Neural progenitor cell (in vitro differentiated cells): Measurements from ENCODE around the gene P2RY6. TPM values are rescaled to one million over a fixed set of nuclear protein-coding genes. Genes with fewer than 3 reads are reported as not detected.

Experiments used
- DNase-seq: peaks from one replicate; pipeline ENCODE4 v3.0.0-alpha.2; 2016; ENCODE audit warnings: low spot score
- H2AFZ ChIP-seq: fragments of 200-600 bp; sonication (generic); replicated peaks from 2 replicates; pipeline ENCODE4 v1.6.1; 2016; ENCODE audit warnings: antibody characterized with exemption
- H3F3A ChIP-seq: fragments of 200-600 bp; sonication (generic); 2 replicates; pipeline ENCODE4 v1.6.1; 2016; ENCODE audit warnings: antibody characterized with exemption, low read depth
- H3K27ac ChIP-seq: fragments of 200-600 bp; sonication (generic); 2 replicates; pipeline ENCODE4 v1.5.1; 2016; ENCODE audit warnings: mild to moderate bottlenecking
- H3K27me3 ChIP-seq: fragments of 200-600 bp; sonication (generic); 2 replicates; pipeline ENCODE4 v1.6.1; 2016; ENCODE audit warnings: mild to moderate bottlenecking, moderate library complexity
- H3K36me3 ChIP-seq: fragments of 200-600 bp; sonication (generic); 2 replicates; pipeline ENCODE4 v1.5.1; 2016
- H3K4me1 ChIP-seq: fragments of 200-600 bp; sonication (generic); 2 replicates; pipeline ENCODE4 v1.6.1; 2016; ENCODE audit warnings: mixed run types
- H3K4me2 ChIP-seq: fragments of 200-600 bp; sonication (generic); 2 replicates; pipeline ENCODE4 v1.6.1; 2016
- H3K4me3 ChIP-seq: fragments of 200-600 bp; sonication (generic); 2 replicates; pipeline ENCODE4 v1.5.1; 2016
- H3K79me2 ChIP-seq: fragments of 200-600 bp; sonication (generic); 2 replicates; pipeline ENCODE4 v1.6.1; 2016; ENCODE audit warnings: low read depth
- H3K9ac ChIP-seq: fragments of 200-600 bp; sonication (generic); 2 replicates; pipeline ENCODE4 v1.6.1; 2016
- H3K9me3 ChIP-seq: fragments of 200-600 bp; sonication (generic); 2 replicates; pipeline ENCODE4 v1.5.1; 2016; ENCODE audit warnings: low read depth
- H4K20me1 ChIP-seq: fragments of 200-600 bp; sonication (generic); 2 replicates; pipeline ENCODE4 v1.6.1; 2016; ENCODE audit warnings: low read depth
- H3K27ac Mint-ChIP-seq: 3 replicates; pipeline ENCODE4 v1.8.0; 2021; ENCODE audit warnings: mixed read lengths
- H3K27me3 Mint-ChIP-seq: 2 replicates; pipeline ENCODE4 v1.8.0; 2022; ENCODE audit warnings: low read depth, mild to moderate bottlenecking, inconsistent platforms, moderate library complexity, mixed read lengths; ENCODE audit not compliant: insufficient read depth
- H3K36me3 Mint-ChIP-seq: 3 replicates; pipeline ENCODE4 v1.8.0; 2021; ENCODE audit warnings: mixed read lengths
- H3K4me1 Mint-ChIP-seq: 3 replicates; pipeline ENCODE4 v1.8.0; 2021; ENCODE audit warnings: mixed read lengths
- H3K4me3 Mint-ChIP-seq: 3 replicates; pipeline ENCODE4 v1.8.0; 2021; ENCODE audit warnings: mild to moderate bottlenecking, moderate library complexity, mixed read lengths
- H3K9me3 Mint-ChIP-seq: 3 replicates; pipeline ENCODE4 v1.8.0; 2020; ENCODE audit warnings: mixed read lengths
- EZH2 ChIP-seq: fragments of 200-600 bp; sonication (generic); IDR thresholded peaks from 2 replicates; pipeline ENCODE4 v1.6.1; 2017; ENCODE audit warnings: antibody characterized with exemption, mild to moderate bottlenecking, moderate library complexity
- EZH2phosphoT487 ChIP-seq: fragments of 200-600 bp; sonication (generic); IDR thresholded peaks from 2 replicates; pipeline ENCODE4 v1.6.1; 2017; ENCODE audit warnings: antibody characterized with exemption
- total RNA-seq: library from RNA; depleted of rRNA; stranded (reverse); fragments of >200 nt; gene quantifications from 2 replicates; pipeline ENCODE4 v1.2.3, GENCODE V29; 2015; ENCODE audit warnings: low replicate concordance
- TF ChIP-seq, protein P1 (sequence below): fragments of 200-600 bp; sonication (generic); IDR thresholded peaks from 2 replicates; pipeline ENCODE4 v1.5.1; 2017; ENCODE audit warnings: antibody characterized with exemption, mild to moderate bottlenecking

Gene P2RY6
- total RNA-seq, 1 donor from 2014 or later, result not detected

GRCh38 chr11:73346186-73346935 lies 74.2 kb downstream of the P2RY6 start:
- H3K4me1 Mint-ChIP-seq, result peaks cover 51% of the 10 kb centered on the region
- peak overlapping the region; percentile 40 for H3K27ac Mint-ChIP-seq
- H2AFZ ChIP-seq, result no peak overlapping the region
- H3K27me3 ChIP-seq, result peaks cover 24% of the 10 kb centered on the region
- H3K36me3 ChIP-seq, result no peaks in the 10 kb centered on the region
- H3K27me3 Mint-ChIP-seq, result peaks cover 20% of the 10 kb centered on the region
- H3K9me3 ChIP-seq, result no peaks in the 10 kb centered on the region
- H3K9me3 Mint-ChIP-seq, result no peaks in the 10 kb centered on the region
- no peak overlapping the region for H3K4me2 ChIP-seq
- DNase-seq, result no peak
- TF ChIP-seq EZH2phosphoT487 (no peak), EZH2 (no peak)
- TF ChIP-seq, protein P1, sequence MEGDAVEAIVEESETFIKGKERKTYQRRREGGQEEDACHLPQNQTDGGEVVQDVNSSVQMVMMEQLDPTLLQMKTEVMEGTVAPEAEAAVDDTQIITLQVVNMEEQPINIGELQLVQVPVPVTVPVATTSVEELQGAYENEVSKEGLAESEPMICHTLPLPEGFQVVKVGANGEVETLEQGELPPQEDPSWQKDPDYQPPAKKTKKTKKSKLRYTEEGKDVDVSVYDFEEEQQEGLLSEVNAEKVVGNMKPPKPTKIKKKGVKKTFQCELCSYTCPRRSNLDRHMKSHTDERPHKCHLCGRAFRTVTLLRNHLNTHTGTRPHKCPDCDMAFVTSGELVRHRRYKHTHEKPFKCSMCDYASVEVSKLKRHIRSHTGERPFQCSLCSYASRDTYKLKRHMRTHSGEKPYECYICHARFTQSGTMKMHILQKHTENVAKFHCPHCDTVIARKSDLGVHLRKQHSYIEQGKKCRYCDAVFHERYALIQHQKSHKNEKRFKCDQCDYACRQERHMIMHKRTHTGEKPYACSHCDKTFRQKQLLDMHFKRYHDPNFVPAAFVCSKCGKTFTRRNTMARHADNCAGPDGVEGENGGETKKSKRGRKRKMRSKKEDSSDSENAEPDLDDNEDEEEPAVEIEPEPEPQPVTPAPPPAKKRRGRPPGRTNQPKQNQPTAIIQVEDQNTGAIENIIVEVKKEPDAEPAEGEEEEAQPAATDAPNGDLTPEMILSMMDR, result no peak
- H4K20me1 ChIP-seq, result peaks cover 93% of the 10 kb centered on the region
- peaks cover 10% of the 10 kb centered on the region for H3K4me1 ChIP-seq
- H3K4me3 ChIP-seq, result no peak overlapping the region
- no peak overlapping the region for H3K4me3 Mint-ChIP-seq
- H3K9ac ChIP-seq, result no peak overlapping the region
- H3K79me2 ChIP-seq, result peaks cover 16% of the 10 kb centered on the region
- H3K27ac ChIP-seq, result no peak overlapping the region
- peaks cover 4% of the 10 kb centered on the region for H3F3A ChIP-seq
- H3K36me3 Mint-ChIP-seq, result peaks cover 12% of the 10 kb centered on the region

- Histone ChIP-seq H3K4me2 (no peak overlapping the region), H2AFZ (no peak overlapping the region), H3K36me3 (no peaks in the 10 kb centered on the region), H4K20me1 (peaks cover 93% of the 10 kb centered on the region), H3K9ac (no peak overlapping the region), H3K4me1 (peaks cover 10% of the 10 kb centered on the region), H3K27me3 (peaks cover 17% of the 10 kb centered on the region), H3K9me3 (no peaks in the 10 kb centered on the region), H3K4me3 (no peak overlapping the region), H3K79me2 (peaks cover 16% of the 10 kb centered on the region), H3K27ac (no peak overlapping the region), H3F3A (peaks cover 2% of the 10 kb centered on the region)
- DNase-seq, result no peak
- peaks cover 16% of the 10 kb centered on the region for H3K27me3 Mint-ChIP-seq
- no peaks in the 10 kb centered on the region for H3K9me3 Mint-ChIP-seq
- H3K27ac Mint-ChIP-seq, result peak overlapping the region; percentile 5
- H3K36me3 Mint-ChIP-seq, result peaks cover 9% of the 10 kb centered on the region
- H3K4me1 Mint-ChIP-seq, result peaks cover 46% of the 10 kb centered on the region
- TF ChIP-seq EZH2, result no peak
- no peak for TF ChIP-seq EZH2phosphoT487
- TF ChIP-seq, protein P1, result no peak
- no peak overlapping the region for H3K4me3 Mint-ChIP-seq
Measured at GRCh38 chr11:73347067-73347466, 74.9 kb downstream of the P2RY6 start.

Other genes starting within 250 kb of the P2RY6 start
- 15.6 and 22.2 TPM in 2 replicates for gene FCHSD2, start 130.0 kb upstream of the P2RY6 start, total RNA-seq
- gene P2RY2, start 54.1 kb upstream of the P2RY6 start, total RNA-seq, result 0.45 and 0.84 TPM in 2 replicates
- 19.9 and 41.8 TPM in 2 replicates for gene ARHGEF17, start 35.9 kb downstream of the P2RY6 start, total RNA-seq
- 5.4 and 15.0 TPM in 2 replicates for gene RELT, start 104.1 kb downstream of the P2RY6 start, total RNA-seq